Stimulated activated CD8-positive, alpha-beta memory T cell treated with anti-CD3 and anti-CD28 coated beads, Interleukin-15, amount 100 ng/mL, for 1 hour (primary cell): ENCODE results near the gene CUEDC1.
"Not testable (repeated sequence)": the region's sequence is repeated elsewhere in the genome, so short reads cannot be mapped to it uniquely, and the experiment has no call there.

Source experiments
- DNase-seq: peaks from one replicate; pipeline ENCODE4 v3.0.0-alpha.2; 2020; ENCODE audit warnings: low read depth

CUEDC1 gene

GRCh38 chr17:57938061-57938502 is 17.1 kb downstream of the CUEDC1 start:
- no peak for DNase-seq

GRCh38 chr17:57937492-57937891 is 17.7 kb downstream of the CUEDC1 start:
- DNase-seq = no peak

- DNase-seq = no peak
Observed at GRCh38 chr17:57935833-57936807, 19.1 kb downstream of the CUEDC1 start.

DNA sequence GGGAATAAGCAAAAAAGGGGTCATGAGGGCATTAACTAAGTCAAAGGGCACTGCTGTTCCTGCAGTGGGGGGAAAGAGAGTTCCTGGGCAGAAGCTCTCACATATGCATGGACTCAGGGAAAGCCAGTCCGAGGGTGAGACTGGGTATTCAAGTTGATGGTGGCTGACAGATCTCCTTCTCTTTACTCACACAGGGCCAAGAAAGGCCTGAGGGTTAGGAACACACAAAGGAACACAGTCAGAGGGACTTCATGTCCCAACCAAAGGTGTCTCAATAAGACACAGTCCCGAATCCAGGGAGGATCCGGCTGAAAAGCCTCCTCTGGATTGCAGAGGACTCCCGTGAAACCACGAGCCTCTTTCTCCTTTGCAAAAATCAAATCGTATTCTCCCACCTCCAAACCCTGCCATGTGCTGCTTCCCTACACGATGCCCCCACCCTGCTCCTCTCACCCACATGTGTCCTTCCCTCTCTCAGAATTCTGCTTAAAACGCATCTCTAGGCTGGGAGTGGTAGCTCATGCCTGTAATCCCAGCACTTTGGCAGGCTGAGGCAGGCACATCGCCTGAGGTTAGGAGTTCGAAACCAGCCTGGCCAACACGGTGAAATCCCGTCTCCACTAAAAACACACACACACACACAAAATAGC is 23.6 kb downstream of the CUEDC1 start:
- DNase-seq = no peak

- DNase-seq = no peak
Observed at GRCh38 chr17:57930239-57930638, 25.0 kb downstream of the CUEDC1 start.

DNA sequence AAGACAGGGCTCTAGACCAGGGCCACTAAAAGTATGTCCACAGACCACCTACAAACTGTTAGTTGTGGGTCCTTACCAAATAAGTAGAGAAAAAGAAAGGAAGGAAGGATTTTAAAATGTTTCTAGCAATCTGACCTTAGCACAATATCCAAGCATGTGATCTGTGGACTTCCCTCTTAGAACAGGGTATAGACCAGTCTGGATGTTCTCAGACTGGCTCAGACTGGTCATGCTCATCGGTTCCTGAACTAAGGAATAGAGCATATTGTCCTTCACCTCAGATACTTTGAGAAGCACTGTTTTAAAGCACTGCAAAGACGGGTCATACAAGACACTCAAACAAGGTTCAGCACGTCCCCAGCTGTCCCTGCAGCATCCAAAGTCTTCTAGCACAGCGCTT is 25.8 kb downstream of the CUEDC1 start:
- no peak for DNase-seq

GRCh38 chr17:57928928-57929327 is 26.3 kb downstream of the CUEDC1 start:
- DNase-seq = no peak

- no peak for DNase-seq
Observed at GRCh38 chr17:57927048-57927723, 28.0 kb downstream of the CUEDC1 start.

DNA sequence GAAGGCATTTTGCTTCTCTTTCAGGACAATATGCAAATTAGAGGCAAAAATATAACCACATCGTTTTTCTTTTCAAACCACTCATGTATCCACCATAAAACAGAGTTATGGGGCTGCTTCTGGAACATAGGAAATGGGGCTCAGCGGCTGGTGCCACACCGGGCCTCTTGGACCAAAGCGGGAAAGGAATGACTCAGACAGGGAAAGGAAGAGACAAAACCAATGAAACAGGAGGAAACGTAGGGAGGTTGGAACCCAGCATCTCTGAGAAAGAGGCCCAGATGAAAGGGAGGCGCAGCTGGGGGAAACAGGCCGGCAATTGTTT is 28.5 kb downstream of the CUEDC1 start:
- DNase-seq = no peak

- DNase-seq = no peak
Observed at GRCh38 chr17:57925361-57925990, 29.7 kb downstream of the CUEDC1 start.

- no peak for DNase-seq
Observed at GRCh38 chr17:57924677-57925076, 30.5 kb downstream of the CUEDC1 start.

DNA sequence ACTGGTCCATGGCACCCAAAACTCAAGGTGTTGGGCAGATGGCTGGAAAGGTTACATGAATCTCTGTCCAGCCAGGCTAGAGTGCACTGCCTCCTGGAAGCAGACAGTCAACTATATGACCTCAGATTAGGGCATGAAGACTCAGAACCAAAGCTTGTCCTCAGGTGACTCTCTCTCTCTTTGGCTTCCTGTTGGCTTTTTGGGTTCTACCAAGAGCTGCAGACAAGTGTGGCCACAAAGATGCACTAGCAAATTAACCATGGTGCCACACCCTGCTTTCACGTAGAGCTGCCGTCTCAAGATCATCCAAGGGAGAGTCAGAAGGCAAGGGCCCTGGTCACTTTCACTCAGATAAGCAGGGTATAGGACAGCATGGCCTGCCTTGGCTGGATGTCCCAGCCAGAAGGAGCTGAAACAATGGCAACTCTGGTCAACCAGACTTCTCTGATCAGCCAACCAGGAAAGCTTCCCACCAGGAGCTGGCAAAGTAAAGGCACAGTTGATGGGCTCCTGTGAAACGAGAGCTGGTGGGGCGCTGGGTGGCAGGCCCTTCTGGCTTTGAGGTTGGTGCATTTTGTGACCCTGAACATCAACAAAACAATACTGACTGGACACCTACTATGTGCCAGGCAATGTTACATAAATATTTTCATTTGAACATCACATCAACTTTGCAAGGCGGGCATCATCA is 31.9 kb downstream of the CUEDC1 start:
- DNase-seq = no peak

DNA sequence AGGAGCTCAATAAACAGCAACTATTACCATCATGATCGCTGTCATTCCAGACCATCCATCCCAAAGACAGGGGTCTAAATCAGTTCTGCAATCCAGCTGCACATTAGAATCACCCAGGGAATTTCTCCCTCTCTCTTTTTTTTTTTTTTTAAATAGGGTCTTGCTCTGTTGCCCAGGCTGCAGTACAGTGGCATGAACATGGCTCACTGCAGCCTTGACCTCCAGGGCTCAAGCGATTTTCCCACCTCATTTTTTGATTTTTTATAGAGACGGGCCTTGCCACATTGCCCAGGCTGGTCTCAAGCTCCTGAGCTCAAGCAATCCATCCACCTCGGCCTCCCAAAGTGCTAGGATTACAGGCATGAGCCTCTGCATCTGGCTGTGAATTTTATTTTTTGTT is 32.5 kb downstream of the CUEDC1 start:
- DNase-seq = not testable (repeated sequence)

GRCh38 chr17:57920916-57921703 is 34.1 kb downstream of the CUEDC1 start:
- no peak for DNase-seq

GRCh38 chr17:57919918-57920317 is 35.3 kb downstream of the CUEDC1 start:
- no peak for DNase-seq

DNA sequence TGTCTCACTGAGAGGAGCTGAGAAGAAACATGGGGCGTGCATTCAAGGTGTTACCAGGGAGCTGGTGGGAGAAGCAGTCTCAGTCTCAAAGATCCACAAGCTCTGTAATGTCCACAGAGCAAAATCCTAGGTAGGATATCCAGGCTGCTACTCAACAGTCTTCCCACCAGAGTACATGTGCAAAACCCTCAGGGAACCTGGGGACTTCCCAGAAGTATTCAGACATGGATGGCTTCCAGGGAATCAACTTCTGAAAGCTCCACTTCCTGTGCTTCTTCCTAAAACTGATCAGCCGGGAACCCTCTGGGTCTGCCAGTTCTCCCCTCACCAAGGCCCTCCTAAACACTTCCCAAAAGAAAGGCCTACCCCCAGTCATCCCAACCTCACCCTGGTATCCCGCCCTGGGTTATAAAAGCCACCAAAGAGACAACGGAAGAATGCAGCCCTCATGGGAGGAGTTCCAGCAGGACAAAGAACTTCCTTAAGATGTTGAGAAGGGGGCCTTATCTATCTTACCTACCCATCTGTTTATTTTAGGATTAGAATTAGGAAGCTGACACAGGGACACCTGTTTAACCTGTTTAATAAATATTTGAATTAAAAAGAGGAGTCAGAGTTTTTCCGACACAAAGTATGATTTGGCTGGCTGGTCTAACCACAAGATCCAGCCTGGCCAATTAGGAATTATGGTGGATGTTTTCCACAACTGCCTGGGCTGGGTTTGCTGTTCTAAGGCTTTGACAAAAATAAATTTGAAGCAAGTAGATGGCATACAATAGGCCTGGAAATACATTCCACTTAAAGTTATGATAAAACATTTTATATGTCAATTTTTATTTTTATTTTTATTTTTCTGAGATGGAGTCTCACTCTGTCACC is 37.0 kb downstream of the CUEDC1 start:
- no peak for DNase-seq

GRCh38 chr17:57916925-57917858 is 38.0 kb downstream of the CUEDC1 start:
- no peak for DNase-seq

DNA sequence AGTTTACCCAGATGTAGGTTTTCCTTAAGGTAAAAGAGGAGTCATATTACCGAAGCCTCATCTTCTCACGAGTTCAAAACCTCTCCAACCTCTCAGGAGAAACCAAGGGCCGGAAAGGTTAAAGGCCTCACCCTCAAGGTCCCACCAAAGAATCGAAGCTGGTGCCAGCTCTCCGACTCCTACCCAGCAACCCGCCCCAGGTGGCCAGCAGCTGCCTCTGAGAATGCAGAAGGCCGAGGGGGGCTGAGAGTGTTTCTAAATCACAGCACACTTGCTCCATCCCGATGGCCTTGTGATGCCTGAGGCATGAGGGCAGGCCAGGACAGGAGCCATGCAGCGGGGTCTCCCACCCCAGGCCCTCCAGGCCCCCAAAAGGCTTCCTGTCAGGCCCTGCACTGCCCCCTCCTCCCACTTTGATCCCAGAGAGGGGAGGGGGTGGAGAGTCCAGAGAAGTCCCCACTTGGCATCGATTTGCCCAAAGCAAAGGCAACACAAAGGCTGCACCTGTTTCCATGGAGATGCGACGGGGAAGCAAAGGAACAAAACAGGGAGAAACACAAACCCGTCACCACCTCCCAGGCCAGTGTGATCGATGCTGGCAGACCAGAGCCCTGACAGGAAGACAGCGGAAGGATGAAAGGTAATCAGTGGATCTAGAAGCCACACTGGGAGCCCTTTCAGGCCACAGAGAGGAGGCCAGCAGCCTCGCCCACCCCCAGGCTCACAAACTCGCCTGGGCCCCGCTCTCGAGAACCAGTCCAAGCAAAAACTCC is 39.0 kb downstream of the CUEDC1 start:
- no peak for DNase-seq
